Fibroblast of lung (primary cell): Measurements from ENCODE around the gene CNDP2.

Experiments
- EZH2 ChIP-seq: IDR thresholded peaks from 2 replicates; pipeline ENCODE4 v1.5.1; 2012; ENCODE audit warnings: low read length, control low read depth, mild to moderate bottlenecking; ENCODE audit errors: missing control alignments
- TF ChIP-seq, protein P1 (sequence below), 2 donors: IDR thresholded peaks in 1 of 2; conservative IDR thresholded peaks in 1 of 2; 1 replicate in 1 of 2; 2 replicates in 1 of 2; pipeline ENCODE4 v1.5.1; 2011 to 2012; ENCODE audit warnings: low read length in 2 of 2, control low read depth in 1 of 2, inconsistent platforms in 1 of 2, low read depth in 1 of 2, mild to moderate bottlenecking in 1 of 2

- TF ChIP-seq, protein P1, sequence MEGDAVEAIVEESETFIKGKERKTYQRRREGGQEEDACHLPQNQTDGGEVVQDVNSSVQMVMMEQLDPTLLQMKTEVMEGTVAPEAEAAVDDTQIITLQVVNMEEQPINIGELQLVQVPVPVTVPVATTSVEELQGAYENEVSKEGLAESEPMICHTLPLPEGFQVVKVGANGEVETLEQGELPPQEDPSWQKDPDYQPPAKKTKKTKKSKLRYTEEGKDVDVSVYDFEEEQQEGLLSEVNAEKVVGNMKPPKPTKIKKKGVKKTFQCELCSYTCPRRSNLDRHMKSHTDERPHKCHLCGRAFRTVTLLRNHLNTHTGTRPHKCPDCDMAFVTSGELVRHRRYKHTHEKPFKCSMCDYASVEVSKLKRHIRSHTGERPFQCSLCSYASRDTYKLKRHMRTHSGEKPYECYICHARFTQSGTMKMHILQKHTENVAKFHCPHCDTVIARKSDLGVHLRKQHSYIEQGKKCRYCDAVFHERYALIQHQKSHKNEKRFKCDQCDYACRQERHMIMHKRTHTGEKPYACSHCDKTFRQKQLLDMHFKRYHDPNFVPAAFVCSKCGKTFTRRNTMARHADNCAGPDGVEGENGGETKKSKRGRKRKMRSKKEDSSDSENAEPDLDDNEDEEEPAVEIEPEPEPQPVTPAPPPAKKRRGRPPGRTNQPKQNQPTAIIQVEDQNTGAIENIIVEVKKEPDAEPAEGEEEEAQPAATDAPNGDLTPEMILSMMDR (conservative IDR thresholded peaks at IDR 0.05 in 1 of 2, IDR thresholded peaks at IDR 0.05 in 1 of 2; ENCODE audit: low read depth in 1 of 2, low read length in 2 of 2), result no peak
- no peak for TF ChIP-seq EZH2
Measured at GRCh38 chr18:74497778-74498177, 1.6 kb downstream of the CNDP2 start.
